DOHH2 (cell line): ENCODE data around the gene RALGPS2.

ENCODE experiments used
- H3F3A ChIP-seq: fragments of 200-600 bp; sonication (generic), shearing (Covaris generic); 2 replicates; pipeline ENCODE4 v1.6.0; 2016; ENCODE audit warnings: antibody characterized with exemption, mild to moderate bottlenecking; ENCODE audit not compliant: control insufficient read depth, insufficient read depth
- H3K27ac ChIP-seq: fragments of 200-600 bp; sonication (generic); 2 replicates; pipeline ENCODE4 v1.5.1; 2014; ENCODE audit warnings: low read depth, mild to moderate bottlenecking, low read length, moderate library complexity
- H3K27me3 ChIP-seq: fragments of 200-600 bp; sonication (generic); 2 replicates; pipeline ENCODE4 v1.6.1; 2014; ENCODE audit warnings: mild to moderate bottlenecking, low read length, mixed read lengths; ENCODE audit not compliant: control insufficient read depth
- H3K36me3 ChIP-seq: fragments of 200-600 bp; sonication (generic); 2 replicates; pipeline ENCODE4 v1.6.1; 2014; ENCODE audit warnings: mild to moderate bottlenecking, low read length, moderate library complexity, mixed read lengths; ENCODE audit not compliant: control insufficient read depth
- H3K4me1 ChIP-seq: fragments of 200-600 bp; sonication (generic); 2 replicates; pipeline ENCODE4 v1.6.1; 2014; ENCODE audit warnings: mild to moderate bottlenecking, low read length, mixed read lengths; ENCODE audit not compliant: control insufficient read depth
- H3K4me2 ChIP-seq: fragments of 200-600 bp; sonication (generic); 2 replicates; pipeline ENCODE4 v1.6.0; 2014; ENCODE audit warnings: mild to moderate bottlenecking, low read length, moderate library complexity
- H3K4me3 ChIP-seq: fragments of 200-600 bp; sonication (generic); 2 replicates; pipeline ENCODE4 v1.5.1; 2014; ENCODE audit warnings: mild to moderate bottlenecking, low read length, mixed read lengths
- H3K79me2 ChIP-seq: fragments of 200-600 bp; sonication (generic); 2 replicates; pipeline ENCODE4 v1.6.1; 2014; ENCODE audit warnings: mild to moderate bottlenecking, low read length, mixed read lengths; ENCODE audit not compliant: control insufficient read depth
- H3K9me2 ChIP-seq: fragments of 200-600 bp; sonication (generic); replicated peaks from 2 replicates; pipeline ENCODE4 v1.6.1; 2014; ENCODE audit warnings: mild to moderate bottlenecking, low read length, mixed read lengths; ENCODE audit not compliant: control insufficient read depth
- H3K9me3 ChIP-seq: fragments of 200-600 bp; sonication (generic); 2 replicates; pipeline ENCODE4 v1.6.1; 2014; ENCODE audit warnings: antibody characterized with exemption, low read length, mixed read lengths; ENCODE audit not compliant: control insufficient read depth, insufficient read depth
- H4K20me1 ChIP-seq: fragments of 200-600 bp; sonication (generic); 2 replicates; pipeline ENCODE4 v1.6.0; 2014; ENCODE audit warnings: low read depth, mild to moderate bottlenecking, antibody characterized with exemption, low read length, moderate library complexity; ENCODE audit not compliant: control insufficient read depth, insufficient read depth
- EZH2phosphoT487 ChIP-seq: fragments of 200-600 bp; sonication (generic); IDR thresholded peaks from 2 replicates; pipeline ENCODE4 v1.6.1; 2017; ENCODE audit warnings: borderline replicate concordance, mild to moderate bottlenecking, antibody characterized with exemption, low read length, moderate library complexity, mixed read lengths
- TF ChIP-seq, protein P1 (sequence below): fragments of 200-600 bp; sonication (generic); IDR thresholded peaks from one replicate; pipeline ENCODE4 v1.5.1; 2014; ENCODE audit warnings: antibody characterized with exemption, mild to moderate bottlenecking, low read depth, low read length; ENCODE audit not compliant: poor library complexity, severe bottlenecking

The RALGPS2 gene

DNA sequence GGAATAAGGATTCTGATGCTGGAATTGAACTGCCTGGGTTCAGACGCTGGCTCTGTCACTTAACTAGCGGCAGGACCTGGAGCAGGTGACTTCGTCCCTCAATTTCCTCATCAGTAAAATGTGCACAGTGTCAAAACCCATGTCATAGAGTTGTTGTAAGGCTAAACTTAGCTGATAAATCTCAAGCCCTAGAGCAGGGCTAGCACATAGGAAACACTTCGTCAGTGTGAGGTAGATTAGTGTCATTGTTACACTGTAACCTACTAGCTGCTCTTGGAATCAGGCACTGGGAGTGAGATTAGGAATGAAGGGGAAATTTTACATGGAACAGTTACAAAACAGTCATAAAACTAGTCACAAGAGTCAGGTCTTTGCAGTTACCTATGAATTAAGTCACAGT lies 202.0 kb downstream of the RALGPS2 start:
- TF ChIP-seq, protein P1, sequence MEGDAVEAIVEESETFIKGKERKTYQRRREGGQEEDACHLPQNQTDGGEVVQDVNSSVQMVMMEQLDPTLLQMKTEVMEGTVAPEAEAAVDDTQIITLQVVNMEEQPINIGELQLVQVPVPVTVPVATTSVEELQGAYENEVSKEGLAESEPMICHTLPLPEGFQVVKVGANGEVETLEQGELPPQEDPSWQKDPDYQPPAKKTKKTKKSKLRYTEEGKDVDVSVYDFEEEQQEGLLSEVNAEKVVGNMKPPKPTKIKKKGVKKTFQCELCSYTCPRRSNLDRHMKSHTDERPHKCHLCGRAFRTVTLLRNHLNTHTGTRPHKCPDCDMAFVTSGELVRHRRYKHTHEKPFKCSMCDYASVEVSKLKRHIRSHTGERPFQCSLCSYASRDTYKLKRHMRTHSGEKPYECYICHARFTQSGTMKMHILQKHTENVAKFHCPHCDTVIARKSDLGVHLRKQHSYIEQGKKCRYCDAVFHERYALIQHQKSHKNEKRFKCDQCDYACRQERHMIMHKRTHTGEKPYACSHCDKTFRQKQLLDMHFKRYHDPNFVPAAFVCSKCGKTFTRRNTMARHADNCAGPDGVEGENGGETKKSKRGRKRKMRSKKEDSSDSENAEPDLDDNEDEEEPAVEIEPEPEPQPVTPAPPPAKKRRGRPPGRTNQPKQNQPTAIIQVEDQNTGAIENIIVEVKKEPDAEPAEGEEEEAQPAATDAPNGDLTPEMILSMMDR = no peak
- TF ChIP-seq EZH2phosphoT487 = no peak
- H3K9me3 ChIP-seq = peaks cover 23% of the 10 kb centered on the region; the same call in 1 of the 2 replicates
- peaks cover 8% of the 10 kb centered on the region; the same call in 1 of the 2 replicates for H3F3A ChIP-seq
- no peaks in the 10 kb centered on the region for H4K20me1 ChIP-seq
- no peak overlapping the region for H3K4me3 ChIP-seq
- H3K27ac ChIP-seq = no peak overlapping the region
- H3K4me1 ChIP-seq = peaks cover 27% of the 10 kb centered on the region
- H3K9me2 ChIP-seq = no peaks in the 10 kb centered on the region
- peaks cover 32% of the 10 kb centered on the region for H3K36me3 ChIP-seq
- H3K27me3 ChIP-seq = no peaks in the 10 kb centered on the region
- H3K79me2 ChIP-seq = no peaks in the 10 kb centered on the region
- H3K4me2 ChIP-seq = no peak overlapping the region

GRCh38 chr1:178928041-178928440 lies 203.0 kb downstream of the RALGPS2 start:
- Histone ChIP-seq H4K20me1 (no peaks in the 10 kb centered on the region), H3K4me3 (no peak overlapping the region), H3K36me3 (peaks cover 21% of the 10 kb centered on the region), H3F3A (peaks cover 8% of the 10 kb centered on the region; the same call in 1 of the 2 replicates), H3K9me2 (no peaks in the 10 kb centered on the region), H3K79me2 (no peaks in the 10 kb centered on the region), H3K27ac (no peak overlapping the region), H3K4me1 (peaks cover 30% of the 10 kb centered on the region), H3K4me2 (no peak overlapping the region), H3K27me3 (no peaks in the 10 kb centered on the region), H3K9me3 (peaks cover 18% of the 10 kb centered on the region; the same call in 1 of the 2 replicates)
- TF ChIP-seq EZH2phosphoT487 = no peak
- TF ChIP-seq, protein P1 = no peak

GRCh38 chr1:178928976-178929375 lies 203.9 kb downstream of the RALGPS2 start:
- Histone ChIP-seq H3K36me3 (peaks cover 12% of the 10 kb centered on the region), H3K9me3 (peaks cover 10% of the 10 kb centered on the region; the same call in 1 of the 2 replicates), H3F3A (peaks cover 8% of the 10 kb centered on the region; the same call in 1 of the 2 replicates), H3K27ac (no peak overlapping the region), H3K9me2 (no peaks in the 10 kb centered on the region), H3K79me2 (no peaks in the 10 kb centered on the region), H4K20me1 (no peaks in the 10 kb centered on the region), H3K4me1 (peaks cover 36% of the 10 kb centered on the region), H3K27me3 (no peaks in the 10 kb centered on the region), H3K4me3 (no peak overlapping the region), H3K4me2 (no peak overlapping the region)
- TF ChIP-seq, protein P1 = no peak
- TF ChIP-seq EZH2phosphoT487 = no peak
